Measurements from ENCODE around the gene CHD1. TPM values are rescaled to one million over a fixed set of nuclear protein-coding genes. Genes with fewer than 3 reads are reported as not detected.

Gene CHD1
- total RNA-seq, 4 donors from 2014 or later, result 51.4 to 83.0 (median 63.8) TPM

DNA sequence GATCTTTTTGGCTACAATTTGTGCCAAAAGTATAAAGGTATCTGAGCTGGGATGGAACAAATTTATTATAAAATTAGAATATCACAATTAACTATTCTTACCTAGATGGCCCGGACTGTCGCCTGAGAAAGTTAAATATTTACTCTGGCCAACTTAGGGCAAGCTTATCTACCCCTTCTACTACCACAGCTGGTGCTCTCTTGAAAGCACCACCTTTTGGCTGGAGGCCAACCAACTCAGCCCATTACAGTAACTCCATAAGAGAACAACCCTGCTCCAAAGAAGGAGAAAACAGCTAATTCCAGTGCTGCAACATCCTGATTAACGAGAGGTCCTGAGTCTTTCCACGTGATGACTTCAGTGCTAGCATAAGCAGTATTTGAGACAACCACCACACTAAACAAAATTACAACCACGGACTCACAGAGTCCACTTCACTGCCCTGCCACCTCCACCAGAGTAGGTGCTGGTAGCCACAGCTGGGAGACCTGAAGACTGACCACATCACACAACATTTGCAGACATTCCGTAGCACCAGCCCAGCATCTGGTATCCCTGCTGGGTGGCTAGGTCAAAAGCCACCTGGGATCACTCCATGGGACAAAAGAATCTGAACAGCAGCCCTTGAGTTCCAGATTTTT is 112.1 kb downstream of the CHD1 start:
- no peaks in the 10 kb centered on the region for H3K9me3 ChIP-seq
- intact Hi-C loops (cut with DNase I), result no loop called here
- peak; percentile 67 to 72 for DNase-seq
- no peaks in the 10 kb centered on the region for H3K27me3 ChIP-seq
- no peaks in the 10 kb centered on the region for H3K36me3 ChIP-seq
- TF ChIP-seq CTCF (IDR thresholded peaks at IDR 0.05) (no peak), POLR2A (IDR thresholded peaks at IDR 0.05) (no peak)
- no peak overlapping the region for H3K27ac ChIP-seq
- 56 to 61% methylated on average over 6 of the region's 6 CpGs for WGBS, 2 donors
- no peaks in the 10 kb centered on the region for H3K4me1 ChIP-seq
- no peak overlapping the region for H3K4me3 ChIP-seq (replicated peaks in 1 of 3)

DNA sequence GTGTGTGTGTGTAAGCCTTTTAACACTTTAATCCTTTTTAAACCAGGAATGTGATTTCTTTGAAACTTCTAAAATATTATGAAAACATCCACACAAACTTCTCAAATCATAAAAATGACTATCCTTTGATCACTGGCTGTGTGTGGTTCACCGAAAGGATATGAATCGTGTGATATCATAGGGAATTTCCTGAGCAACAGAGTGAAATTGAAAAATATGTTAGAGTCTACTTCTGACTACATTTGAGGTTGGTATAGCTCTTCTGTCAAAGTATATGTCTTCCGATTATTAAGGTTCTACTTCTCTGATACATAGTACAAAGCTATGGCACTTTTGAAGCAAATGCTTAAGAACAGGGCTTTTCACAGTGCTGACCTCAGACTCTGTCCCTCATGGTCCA is 115.1 kb downstream of the CHD1 start:
- Histone ChIP-seq H3K27me3 (no peaks in the 10 kb centered on the region), H3K27ac (no peak overlapping the region), H3K4me3 (replicated peaks in 1 of 3) (no peak overlapping the region), H3K4me1 (no peaks in the 10 kb centered on the region), H3K36me3 (no peaks in the 10 kb centered on the region), H3K9me3 (no peaks in the 10 kb centered on the region)
- DNase-seq, result no peak
- intact Hi-C loops (cut with DNase I), result no loop called here
- WGBS, 2 donors, result 80 to 91% methylated on average over 3 of the region's 3 CpGs
- TF ChIP-seq POLR2A (IDR thresholded peaks at IDR 0.05) (no peak), CTCF (IDR thresholded peaks at IDR 0.05) (no peak)

DNA sequence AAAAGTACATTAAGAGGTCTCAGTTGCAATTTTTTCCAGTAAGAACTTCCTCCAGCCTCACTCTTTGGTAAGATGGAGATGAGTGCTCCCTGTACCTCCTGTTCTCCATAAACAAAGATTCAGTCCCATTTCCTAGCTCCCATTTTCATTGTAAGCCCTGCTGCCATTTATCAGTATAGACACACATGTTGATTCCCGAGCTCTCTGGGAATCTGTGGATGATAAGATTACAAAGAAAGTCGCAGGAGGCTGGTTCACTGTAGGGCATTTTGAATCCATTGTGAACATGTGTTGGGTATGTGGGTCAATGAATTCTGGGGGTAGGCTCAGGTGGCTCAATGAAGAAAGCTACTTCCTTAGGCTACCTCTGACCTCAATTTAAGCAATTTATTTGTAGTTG is 118.6 kb downstream of the CHD1 start:
- Histone ChIP-seq H3K27me3 (no peaks in the 10 kb centered on the region), H3K36me3 (no peaks in the 10 kb centered on the region), H3K9me3 (no peaks in the 10 kb centered on the region), H3K4me1 (no peaks in the 10 kb centered on the region), H3K4me3 (replicated peaks in 1 of 3) (no peak overlapping the region), H3K27ac (no peak overlapping the region)
- DNase-seq, result no peak
- intact Hi-C loops (cut with DNase I), result no loop called here
- TF ChIP-seq POLR2A (IDR thresholded peaks at IDR 0.05), result no peak
- no peak for TF ChIP-seq CTCF (IDR thresholded peaks at IDR 0.05)
- 43 to 48% methylated on average over 2 of the region's 2 CpGs for WGBS, 2 donors

DNA sequence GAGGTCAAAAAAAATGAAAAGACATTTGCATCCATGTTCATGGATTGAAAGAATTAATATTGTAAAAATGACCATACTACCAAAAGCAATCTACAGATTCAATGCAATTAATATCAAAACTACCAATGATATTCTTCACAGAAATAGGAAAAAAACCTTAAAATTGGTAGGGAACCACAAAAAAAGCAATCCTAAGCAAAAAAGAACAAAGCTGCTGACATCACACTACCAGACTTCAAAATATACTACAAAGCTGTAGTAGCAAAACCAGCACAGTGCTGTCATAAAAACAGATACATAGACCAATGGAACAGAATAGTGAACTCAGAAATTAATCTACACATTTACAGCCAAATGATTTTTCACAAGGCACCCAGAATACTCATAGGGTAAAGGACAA is 121.0 kb downstream of the CHD1 start:
- DNase-seq, result no peak
- TF ChIP-seq CTCF (IDR thresholded peaks at IDR 0.05) (no peak), POLR2A (IDR thresholded peaks at IDR 0.05) (no peak)
- no peak overlapping the region for H3K4me3 ChIP-seq (replicated peaks in 1 of 3)
- no peak overlapping the region for H3K27ac ChIP-seq
- intact Hi-C loops (cut with DNase I), result no loop called here
- no peaks in the 10 kb centered on the region for H3K4me1 ChIP-seq
- no peaks in the 10 kb centered on the region for H3K9me3 ChIP-seq
- H3K36me3 ChIP-seq, result no peaks in the 10 kb centered on the region
- no peaks in the 10 kb centered on the region for H3K27me3 ChIP-seq

DNA sequence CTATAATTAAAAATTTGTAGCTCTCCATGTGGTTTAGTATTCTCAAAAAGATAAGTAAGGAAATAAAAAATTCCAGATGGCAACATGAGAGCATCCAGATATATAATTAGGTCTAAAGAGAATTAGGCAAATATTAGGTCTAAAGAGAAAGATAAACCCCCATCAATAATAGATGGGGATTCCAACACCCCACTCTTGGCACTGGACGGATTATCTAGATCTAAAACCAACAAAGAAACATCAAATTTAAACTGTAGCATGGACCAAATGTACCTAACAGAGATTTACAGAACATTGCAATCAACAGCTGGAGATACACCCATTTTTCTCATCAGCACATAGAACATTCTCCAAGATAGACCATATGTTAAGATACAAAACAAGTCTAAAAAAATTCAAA is 123.7 kb downstream of the CHD1 start:
- WGBS, 2 donors, result 0% methylated on average over 1 of the region's 1 CpG
- DNase-seq, result no peak
- Histone ChIP-seq H3K4me3 (replicated peaks in 1 of 3) (no peak overlapping the region), H3K36me3 (no peaks in the 10 kb centered on the region), H3K4me1 (no peaks in the 10 kb centered on the region), H3K27me3 (no peaks in the 10 kb centered on the region), H3K9me3 (no peaks in the 10 kb centered on the region), H3K27ac (no peak overlapping the region)
- TF ChIP-seq POLR2A (IDR thresholded peaks at IDR 0.05) (no peak), CTCF (IDR thresholded peaks at IDR 0.05) (no peak)
- intact Hi-C loops (cut with DNase I), result no loop called here

All from thyroid gland (tissue), 4 donors.